Kidney glomerular epithelial cell (primary cell): Measurements from ENCODE around the gene ICAM2.
"Not testable (repeated sequence)": the region's sequence is repeated elsewhere in the genome, so short reads cannot be mapped to it uniquely, and the experiment has no call there.

Experiments used
- DNase-seq: peaks from one replicate; lab custom pipeline; 2025; lab: John Stamatoyannopoulos, UW

Gene ICAM2

DNA sequence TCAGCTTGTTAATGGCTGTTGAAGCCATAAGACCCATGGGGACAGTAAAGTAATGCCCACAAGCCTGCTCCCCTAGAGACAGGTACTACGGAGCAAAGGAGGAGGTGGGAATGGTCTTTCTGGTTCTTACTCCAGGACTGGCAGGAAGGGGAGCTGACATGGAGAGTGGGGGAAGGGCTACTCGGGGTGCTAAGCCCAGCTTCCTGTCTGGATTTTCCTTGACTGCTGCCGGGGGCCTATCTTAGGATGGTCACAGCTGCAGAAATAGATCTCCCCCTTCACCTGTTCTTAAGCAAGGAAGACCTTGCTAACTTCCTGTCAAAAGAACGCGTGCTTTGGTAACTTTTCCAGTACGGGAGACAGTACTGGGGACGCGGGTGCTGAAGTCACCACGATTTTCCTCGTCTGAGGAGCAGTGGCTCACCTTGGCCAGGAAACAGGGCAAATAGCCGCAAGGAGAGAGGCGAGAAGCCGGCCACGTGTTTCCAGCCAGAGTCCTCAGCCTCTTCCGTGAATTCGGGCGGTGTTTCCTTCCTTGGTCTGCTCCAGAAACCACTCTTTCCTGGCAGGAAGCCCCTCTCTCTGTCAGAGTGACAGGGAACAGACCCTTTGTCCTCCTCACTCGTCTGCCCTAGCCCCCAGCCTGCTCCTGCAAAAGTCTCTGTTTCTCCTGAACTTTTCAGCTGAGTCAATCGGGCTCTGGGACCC lies 22.9 kb downstream of the ICAM2 start:
- DNase-seq = no peak

DNA sequence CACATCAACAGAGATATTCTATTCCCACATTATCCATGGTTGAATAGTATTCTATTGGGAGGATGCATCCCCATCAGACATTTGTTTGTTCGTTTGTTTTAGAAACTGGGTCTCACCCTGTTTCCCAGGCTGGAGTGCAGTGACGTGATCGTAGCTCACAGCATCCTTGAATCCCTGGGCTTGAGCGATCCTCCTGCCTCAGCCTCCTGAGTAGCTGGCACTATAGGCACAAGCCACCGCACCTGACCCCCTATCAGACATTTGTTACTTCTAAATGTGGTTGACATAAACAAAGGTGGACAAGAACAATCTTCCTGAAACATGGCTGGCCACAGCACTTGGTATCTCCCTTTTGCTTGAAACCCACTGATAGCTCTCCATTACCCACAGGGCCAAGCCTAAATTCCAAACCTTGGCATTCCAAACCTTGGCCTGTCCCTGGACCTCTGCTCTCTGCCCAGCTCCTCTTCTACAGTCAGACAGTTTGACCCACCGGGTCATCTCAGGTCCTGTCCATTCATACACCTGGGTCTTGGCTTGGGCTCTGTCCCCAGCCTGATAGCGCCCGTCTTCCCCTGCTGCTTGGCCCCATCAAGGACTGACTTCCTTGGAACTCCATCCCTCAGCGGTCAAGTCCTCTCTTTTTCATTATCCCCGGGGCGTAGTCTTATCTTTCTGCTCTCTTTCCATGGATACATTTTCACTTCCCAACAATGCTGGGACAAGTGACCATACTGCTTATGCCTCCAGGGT lies 23.8 kb downstream of the ICAM2 start:
- DNase-seq = no peak

DNA sequence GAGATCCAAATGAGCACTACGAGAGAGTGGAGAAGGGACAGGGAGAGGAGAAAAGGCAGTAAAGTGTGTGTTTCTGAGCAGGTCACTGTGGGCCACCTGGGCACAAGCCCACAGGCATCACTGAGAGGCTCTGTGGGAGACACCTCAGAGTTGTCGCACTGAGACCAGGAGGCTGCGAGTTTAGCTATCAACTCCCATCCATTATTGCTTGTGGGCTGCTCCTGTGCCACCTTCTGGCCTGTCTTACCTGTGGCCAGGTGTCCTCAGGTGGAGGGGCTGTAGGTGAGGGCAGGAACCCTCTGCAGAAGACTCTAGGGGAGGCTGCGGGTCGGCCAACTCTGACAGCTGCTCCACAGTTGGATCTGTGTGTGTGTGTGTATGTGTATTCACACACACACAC lies 24.8 kb downstream of the ICAM2 start:
- DNase-seq = no peak

DNA sequence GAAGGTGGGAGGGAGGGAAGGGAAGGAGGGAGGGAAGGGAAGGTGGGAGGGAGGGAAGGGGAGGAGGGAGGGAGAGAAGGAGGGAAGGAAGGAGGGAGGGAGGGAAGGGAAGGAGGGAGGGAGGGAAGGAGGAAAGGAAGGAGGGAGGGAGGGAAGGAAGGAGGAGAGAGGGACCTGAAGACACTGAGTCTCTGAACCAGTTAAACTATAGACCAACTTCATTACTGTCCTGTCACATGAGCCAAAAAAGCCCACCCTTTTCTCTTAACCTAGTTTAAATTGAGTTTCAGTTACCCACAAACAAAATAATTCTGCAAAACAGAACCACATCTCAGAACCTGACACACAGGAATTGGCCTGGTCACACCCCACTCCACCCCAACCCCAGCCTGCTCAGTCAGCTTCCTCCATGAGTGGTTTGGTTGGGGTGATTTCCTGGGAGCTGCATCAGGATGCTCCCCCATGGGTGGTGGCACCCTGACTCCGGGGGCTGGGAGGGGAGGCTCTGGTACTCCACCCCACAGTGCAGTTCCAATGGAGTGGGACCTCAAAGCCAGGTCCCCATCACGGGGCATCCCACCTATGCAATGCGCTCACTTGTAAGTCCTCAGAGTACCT lies 27.0 kb downstream of the ICAM2 start:
- DNase-seq = no peak

DNA sequence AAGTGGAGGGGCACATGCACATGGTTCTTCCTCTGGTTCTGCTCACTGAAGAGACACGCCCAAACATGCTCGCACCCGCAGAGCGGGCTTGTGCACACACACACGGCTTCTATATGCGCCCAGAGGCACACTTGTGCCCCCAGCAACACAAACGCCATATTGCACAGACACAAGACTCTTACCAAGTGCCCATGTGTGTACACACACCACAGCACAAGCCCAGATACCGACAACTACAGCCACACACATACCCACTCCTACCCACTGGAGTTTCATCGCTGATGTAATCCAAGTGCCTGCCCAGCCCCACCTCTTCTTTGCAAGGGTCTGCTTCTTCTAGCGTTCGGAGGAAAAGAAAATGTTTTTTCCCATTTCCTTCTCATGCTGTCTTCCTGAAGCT lies 28.8 kb downstream of the ICAM2 start:
- DNase-seq = no peak

DNA sequence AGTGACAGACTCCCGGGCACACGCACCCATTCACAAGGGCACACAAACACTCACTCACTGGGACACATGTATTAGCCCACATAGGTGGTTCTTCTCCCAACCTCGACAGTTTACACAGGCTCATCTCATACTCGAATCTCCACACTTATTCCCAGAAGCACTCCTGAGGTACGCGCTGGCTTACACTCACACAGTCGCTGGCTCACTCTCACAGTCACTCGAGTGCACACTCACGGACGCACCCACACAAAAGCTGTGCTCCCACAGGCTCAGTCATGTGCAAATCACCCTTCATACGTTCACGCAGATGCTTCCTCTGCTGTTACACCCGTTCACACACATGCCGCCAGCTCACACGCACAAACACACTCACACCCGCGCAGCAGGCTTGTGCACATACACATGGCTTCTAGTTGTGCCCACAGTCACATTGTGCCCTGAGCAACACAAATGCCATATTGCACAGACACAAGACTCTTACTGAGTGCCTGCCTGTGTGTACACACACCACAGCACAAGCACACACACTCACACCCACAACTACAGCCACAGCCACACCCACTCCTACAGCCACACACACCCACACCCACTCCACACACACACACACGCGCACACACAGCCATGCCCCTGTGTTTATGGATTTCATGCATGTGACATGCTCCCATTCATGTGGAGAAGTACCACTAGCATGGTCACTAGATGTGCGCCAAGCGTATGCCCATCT lies 30.6 kb downstream of the ICAM2 start:
- DNase-seq = no peak

DNA sequence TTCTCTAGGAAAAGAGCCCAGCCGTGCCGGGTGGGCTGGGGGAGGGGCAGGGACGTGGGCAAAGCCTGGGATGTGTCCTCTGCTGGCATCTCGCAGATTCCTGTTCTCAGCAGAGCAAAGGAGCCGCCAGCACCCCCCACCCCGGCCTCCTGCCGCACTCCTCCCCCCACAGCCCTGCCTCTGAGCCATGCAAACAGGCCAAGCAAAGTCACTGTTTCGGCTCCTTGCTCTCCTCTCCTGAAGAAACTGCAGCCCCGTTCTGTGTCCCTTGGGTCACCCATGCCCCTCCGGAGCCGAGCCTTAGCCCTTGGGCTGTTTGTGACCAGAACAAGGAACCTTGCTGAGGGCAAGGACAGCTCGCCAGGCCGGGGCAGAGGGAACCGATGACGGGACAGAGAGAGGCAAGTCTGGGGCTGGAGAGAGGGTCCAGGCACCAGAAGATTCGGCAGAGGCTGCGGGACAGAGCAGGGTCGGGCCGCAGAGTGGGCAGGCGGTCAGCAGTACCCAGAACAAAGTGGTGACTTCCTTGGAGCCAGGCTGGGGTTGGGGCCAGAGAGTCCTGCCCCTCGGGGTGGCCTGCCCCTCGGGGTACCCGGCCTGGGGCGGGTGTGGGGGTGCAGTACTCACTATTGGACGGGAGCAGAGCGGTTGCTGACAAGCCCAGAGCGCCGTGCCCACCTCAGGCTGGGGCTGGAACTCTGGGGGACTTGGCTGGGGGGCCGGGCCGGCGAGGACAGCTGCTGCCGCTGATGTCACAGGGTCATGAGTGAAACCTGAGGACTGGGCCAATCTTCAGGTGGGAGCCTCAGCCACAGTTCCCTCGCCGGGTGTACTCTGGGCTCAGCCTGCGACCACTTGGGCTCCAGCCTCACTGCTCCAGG lies 31.5 kb downstream of the ICAM2 start:
- no peak for DNase-seq

DNA sequence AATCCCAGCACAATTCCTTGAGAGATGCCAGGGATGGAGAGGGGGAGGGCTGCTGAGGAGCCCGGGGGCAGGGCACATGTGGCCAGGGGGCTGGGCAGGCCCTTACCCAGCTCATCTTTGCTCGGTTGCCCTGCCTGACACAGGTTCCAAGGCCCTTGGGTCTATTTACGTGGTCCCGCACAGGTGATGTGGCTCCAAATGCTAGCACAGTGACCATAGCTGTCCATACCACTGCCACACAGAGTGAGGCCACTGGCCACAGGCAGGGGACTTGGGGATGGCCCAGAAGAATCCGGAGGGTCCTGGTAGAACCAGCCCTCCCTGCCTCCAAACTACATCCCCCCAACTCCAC lies 32.3 kb downstream of the ICAM2 start:
- DNase-seq = no peak

DNA sequence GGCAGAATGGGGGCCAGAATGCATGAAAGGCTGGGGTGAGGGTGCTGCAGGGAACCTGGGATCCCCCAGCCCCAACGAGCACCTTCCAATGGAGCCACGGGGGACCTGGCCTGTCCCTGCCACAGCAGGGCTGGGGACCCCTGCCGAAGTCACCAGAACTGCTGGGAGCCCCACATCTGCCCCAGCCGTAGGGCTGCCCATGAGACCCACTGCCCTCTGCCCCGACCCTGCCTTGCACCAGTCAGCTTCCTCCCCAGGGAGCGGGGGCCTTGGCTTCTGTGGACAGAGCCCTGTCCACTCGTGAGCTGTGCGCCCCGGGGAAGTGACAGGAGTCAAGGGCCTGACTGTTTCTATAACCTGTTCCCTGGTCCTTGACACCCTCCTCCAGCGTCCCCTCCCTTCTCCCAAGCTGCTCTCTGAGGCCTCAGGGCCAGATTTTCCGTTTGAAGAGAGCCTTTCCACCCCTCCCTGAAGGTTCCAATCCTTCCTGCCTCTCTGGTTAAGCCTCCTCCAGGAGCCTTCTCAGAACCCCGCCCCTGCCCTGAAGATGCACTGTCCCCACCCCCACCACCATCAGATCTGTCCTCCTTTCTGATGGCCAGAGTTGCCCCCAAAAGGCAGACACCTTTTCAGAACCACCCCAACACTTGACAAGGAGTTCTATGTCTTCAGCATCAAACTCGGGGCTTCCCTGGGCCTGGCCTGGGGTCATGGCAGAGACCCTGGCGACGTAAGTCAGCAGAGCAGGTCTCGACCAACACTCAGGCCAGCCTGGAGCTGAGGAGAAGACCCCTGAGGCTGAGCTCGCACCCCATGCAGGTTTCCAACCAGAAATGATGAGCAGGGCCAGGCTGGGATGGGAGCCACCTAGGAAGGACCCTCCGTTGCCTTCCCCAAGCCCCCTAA lies 33.0 kb downstream of the ICAM2 start:
- DNase-seq = no peak

DNA sequence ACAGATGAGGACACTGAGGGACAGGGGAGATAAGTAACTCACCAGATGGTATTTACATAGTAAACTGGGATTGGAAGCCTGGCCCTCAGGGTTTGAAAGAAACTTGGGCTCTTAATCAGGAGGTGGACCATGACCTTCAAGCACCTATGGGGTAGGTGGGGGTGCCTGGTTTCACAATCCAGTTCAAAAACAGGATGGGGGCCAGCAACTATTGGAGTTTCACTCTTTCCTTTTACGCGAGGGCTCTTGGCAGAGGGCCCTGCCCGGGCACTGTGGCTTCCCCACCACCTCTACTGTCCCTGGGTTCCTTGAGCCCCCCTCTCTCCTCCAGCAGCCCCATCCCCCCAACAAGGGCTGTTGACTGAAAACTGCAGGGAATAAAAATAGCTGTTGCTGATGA lies 33.6 kb downstream of the ICAM2 start:
- DNase-seq = no peak

DNA sequence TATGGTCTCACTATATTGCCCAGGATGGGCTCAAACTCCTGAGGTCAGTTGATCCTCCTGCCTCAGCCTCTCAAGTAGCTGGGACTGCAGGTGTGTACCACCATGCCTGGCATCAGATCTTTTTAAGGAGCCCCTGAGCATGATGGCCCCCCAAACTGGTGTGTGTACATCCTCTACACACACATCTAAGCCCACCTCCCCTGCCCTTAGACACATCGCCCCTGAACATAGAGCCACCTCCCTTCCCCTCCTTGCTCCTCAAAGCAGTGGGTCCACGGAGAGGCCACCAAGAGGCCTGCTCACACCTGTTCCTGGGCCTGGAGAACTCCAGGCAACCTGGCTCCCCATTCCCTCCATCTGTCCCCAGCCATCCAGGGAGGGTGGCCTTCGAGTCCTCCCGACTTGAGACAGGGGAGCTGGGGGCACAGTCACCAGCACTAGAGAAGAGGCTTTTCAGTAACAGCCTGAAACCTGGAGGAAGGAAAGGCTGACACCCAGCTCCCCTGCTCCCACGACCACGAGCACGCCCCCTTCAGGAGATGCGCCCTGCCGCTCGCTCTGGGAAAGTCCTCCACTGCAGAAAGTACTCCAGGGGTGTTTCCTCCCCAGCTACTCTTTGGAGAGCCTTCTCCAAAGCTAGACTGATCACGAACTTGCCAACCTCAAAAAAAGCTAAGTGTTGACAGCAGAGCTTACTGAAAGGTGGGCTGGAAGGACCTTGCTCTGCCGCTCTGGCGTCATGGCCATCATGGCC lies 34.9 kb downstream of the ICAM2 start:
- DNase-seq = no peak

DNA sequence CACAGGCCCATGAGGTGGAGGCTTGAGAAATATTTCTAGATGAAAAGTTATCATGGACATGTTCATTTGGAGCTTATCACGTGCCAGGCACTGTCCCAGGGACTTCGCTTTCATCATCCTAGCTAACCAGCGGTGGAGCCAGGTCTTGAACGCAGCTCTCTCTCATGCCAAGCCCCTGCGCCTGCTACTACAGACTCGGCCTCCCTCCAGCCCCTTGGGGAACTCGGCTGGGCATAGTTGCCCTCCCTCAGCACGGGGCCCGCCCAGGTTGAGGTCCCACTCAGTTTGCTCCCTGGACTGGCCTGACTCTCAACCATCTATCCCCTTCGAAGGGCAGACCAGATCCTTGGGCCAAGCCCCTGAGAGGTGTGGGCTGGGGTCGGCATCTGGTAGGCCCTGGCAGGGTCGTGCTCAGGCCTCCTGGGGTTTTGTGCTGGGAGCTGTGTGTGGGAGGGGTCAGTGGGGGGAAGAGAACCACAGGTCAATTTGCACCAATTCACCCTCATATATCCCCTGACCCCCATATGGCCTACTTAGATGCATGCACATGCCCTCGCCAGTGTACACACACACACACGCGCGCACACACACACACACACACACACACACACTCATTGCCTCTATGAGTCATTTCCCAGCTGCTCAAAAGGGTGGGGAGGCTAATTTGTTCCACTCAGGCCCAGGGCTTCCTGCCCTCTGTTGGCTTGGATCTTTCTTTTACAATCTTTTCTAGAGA lies 35.6 kb downstream of the ICAM2 start:
- peak; percentile 50 for DNase-seq

DNA sequence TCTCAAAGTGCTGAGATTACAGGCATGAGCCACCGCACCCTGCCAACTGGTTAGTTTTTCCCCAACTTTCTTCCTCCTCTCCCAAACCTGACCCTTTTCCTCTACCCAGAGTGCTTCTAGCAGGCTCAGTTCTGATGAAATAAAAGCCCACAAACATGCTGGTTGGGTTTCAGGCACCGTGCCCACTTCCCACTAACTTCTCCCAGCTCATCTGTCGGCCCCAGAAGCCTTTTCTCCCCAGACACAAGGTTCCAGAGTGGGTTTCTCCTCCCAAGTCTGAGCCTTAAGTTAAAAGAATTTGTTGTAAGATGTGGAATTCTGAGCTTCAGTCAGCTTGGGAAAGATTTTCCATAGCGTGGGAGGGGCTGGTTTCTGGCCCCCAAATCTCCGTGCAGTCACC lies 36.2 kb downstream of the ICAM2 start:
- DNase-seq = no peak

DNA sequence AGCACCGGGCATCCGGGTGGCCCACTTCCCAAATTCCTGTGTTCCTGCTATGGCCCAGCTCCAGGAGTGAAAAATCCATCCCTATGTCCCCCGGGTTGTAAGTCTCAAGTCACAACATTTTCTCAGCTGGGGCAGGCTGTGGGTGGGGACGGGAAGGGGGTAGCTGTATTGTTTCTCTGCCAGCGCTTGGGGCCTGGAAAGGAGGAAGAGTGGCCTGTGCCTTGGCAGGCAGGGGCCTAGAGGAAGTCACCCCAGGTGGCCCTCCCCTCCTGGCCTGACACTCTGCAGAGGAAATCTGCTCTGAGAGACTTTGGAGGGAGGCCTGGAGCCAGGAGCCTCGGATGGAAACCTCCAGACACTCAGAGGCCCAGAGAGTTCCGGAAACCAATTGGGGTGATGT lies 37.1 kb downstream of the ICAM2 start:
- no peak for DNase-seq

DNA sequence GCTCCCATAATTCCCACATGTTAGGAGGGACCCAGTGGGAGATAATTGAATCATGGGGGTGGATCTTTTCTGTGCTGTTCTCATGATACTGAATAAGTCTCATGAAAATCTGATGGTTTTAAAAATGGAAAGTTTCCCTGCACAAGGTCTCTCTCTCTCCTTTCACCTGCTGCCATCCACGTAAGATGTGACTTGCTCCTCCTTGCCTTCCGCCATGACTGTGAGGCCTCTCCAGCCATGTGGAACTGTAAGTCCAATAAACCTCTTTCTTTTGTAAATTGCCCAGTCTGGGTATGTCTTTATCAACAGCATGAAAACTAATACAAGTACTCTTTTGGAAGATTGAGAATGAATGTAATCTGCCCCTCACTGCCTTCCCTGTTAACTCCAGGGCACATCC lies 37.8 kb downstream of the ICAM2 start:
- not testable (repeated sequence) for DNase-seq

DNA sequence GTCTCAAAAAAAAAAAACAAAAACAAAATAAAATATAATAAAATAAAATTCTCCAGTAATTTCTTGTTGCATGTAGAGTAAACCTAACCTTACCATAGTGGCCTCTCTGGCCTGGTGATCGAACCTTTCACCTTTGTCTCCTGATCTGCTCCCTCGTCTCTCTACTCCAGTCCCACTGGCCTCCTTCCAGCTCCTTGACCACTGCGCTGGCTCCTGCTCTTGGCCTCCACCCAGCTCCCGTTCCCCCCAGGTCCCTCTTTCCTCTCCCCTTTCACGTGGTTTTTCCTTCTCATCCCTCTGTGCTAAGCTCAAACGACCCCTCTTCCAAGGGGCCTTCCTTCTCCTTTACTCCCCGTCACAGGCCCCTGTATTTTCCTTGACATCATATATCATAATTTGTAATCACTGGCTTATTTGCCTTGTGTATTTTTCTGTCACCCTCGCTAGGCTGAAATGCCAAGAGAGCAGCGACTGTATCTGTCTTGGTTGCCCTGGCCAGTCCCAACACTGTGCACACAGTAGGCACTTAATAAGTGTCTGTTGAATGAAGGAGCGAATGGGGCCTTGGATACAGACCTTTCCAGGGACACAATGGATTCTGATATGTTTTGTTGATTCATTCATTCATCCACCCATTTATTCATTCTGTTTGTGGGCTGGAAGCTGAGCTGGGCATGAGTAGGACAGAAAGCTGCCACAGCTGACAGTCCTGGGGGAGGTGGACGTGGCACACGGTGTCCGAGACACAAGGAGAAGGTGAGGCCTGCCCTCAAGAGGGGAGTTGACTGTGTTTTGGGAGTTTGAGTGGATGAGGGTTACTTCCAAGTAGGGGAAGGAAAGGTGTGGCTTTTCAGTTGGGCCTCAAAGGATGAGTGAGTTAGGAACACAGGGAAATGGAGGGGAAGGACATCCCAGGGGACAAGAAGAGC lies 41.9 kb downstream of the ICAM2 start:
- no peak for DNase-seq

DNA sequence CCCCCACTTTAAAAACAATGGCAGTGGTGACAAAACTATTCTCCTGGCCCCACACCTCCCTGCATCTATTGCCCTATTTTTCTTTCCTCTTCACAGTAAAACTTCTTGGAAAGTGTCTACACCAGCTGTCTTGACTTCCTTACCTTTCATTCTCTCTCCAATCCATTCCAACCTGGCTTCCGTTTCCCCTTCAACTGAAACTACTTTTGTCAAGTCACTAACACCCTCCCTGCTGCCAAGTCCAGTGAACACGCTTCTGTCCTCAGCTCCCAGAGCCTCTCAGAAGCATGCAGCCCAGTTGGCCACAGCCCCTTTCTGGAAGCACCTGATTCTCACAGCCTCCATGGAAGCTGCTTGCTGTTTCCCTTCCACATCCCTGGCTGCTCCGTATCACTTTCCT lies 43.7 kb downstream of the ICAM2 start:
- DNase-seq = no peak

DNA sequence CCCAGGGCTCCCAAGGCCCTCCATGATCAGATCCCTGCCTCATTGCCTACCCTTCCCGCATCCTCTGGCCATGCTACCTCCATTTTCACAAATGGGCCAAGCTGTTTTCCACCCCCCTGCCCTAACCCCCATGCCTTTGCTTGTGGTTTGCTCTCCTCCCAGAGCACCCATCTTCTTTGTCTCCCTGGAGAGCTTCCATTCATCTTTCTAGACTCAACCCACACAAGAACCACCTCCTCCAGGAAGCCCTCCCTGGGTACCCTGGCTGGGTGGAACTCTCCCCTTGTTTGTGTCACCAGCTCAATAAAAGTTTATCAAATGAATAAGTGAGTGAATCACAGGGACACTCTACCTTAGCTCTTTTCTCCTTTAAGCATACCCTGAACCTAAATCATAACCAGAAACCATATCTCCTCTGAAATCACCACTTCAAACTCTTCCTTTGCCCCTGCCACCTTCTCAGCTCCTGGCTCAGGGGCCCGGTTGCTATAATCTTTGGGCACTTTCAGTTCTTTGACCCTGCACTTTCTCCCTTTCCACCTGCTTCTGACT lies 44.8 kb downstream of the ICAM2 start:
- no peak for DNase-seq
